Kidney tubule cell (primary cell): ENCODE results near the gene PIK3R3.

Experiments used
- DNase-seq: peaks from one replicate; pipeline ENCODE4 v3.0.0-alpha.2; 2018; ENCODE audit warnings: low spot score

PIK3R3 gene

DNA sequence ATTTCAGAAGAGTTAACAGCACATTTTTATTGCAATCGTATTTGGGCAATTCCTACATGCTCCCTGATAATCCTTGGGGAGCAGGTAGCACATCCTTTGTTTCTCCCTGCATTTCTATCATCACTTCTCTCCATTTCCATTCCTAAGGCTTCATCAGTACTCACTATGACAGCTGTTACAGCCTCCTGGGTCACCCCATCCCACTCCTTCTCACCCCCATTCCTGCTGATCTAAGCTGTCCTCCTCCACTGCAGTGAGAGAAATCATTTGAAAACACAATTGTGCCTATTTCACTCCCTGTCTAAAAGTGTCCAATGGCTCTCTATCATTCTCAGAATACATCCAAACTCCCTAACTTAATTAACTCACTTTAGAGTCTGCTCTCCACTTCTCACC is 25.5 kb upstream of the PIK3R3 start:
- no peak for DNase-seq

DNA sequence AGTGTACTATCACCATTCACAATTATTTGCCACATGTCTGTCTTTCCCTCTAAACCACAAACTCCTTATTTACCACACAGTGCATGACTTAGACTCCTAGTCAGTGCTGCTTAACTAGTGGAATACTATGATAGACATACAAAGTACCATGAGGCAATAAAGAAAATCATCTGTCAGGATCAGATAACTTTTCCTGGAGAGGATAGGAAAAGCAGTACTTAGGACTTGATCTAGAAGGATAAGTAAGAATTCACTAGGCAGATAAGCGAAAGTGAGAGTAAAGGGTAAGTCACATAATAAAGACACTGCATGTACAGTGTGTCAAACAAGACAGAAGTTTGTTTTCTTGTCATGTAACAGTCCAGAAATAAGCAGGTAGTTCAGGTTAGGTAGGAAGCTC is 21.3 kb upstream of the PIK3R3 start:
- DNase-seq = no peak

DNA sequence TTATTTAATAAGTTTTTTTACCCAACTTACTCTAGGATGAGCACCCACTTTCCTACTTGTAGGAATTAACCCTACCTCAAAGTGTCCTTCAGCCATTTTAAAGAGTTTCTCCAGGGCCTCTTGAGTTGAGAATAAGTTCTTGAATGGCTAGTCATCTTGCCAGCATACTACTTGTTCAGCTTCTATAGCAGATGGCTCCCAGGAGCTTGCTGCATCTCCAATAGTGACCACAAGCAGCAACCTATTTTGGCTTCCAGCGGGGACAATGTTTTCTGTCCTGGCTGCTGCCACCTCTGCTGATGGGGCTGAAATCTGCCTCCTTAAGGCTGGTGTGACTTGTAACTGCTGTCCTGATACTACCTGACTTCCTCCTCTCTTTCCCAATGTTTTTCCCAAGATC is 20.8 kb upstream of the PIK3R3 start:
- DNase-seq = no peak

DNA sequence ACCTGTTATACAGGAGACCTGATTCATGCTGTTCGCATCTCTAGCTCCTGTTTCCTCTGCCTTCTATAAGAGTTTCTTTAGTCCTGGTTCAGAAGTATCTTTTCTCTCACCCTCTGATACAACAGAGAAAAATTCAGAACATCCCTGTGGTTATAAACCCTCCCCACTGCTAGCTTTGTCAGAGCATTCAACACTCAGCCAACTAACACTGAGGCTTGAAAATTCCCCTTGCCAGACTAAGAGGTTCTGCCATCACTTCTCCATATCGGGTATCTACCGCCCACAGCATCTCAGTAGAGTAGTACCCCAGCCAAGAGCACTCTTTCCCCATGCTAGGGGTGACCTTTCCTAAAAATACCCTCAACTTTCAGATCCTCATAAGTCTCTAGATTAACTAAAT is 19.6 kb upstream of the PIK3R3 start:
- peak; percentile 78 for DNase-seq

DNA sequence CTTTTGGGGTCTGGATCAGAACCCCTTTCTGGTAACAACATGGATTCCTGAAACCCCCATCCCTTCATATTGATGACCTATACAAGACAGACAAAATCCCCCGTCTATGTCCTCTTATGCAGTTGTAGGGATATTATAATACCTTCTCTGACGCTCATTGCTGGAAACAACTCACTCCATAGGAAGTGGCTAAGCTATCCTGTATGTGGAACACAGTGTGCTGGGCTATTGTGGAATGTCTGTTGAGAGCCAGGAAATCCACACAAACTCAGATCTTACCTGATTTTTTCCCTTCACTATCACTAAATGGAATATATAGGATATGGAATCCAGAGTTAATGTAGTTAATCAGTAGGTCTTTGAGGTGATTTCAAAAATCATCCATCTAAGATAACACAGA is 17.7 kb upstream of the PIK3R3 start:
- no peak for DNase-seq

DNA sequence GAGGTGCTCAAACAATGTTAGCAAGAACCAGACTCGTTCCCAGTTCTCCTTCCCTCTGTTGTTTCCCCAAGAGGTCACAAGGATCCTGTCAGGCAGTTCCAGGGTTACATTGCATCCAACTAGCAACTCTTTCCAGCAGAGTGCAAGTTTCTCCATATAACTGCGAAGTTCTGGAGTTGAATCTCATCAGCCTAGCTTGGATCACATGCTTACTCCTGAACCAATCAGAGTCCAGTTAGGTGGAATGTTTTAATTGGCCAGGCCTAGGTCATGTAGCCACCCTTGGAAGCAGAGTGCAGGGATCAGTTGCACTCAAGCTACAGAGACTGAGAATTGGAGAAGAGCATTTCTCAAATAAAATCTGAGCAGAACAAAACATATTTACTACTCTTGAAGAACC is 15.9 kb upstream of the PIK3R3 start:
- DNase-seq = no peak

DNA sequence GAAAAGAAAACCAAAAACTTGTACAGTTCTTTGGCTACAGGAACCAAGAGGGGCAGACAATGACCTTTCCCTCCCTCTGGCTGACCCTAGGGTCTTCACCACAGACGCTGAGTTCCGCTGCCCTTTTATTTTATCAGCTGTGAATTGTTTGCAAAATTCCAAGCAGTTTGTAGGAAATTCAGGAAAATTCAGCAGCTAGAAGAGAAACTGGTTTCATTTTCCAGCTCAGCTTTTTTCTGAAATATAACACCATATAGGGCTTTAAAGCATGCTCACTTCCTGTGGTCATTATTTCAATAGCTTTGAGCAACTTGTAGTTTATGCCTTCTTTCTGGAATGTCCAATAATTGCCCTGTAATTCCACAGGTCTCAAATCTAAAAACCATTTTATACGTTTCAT is 5.5 kb upstream of the PIK3R3 start:
- no peak for DNase-seq

DNA sequence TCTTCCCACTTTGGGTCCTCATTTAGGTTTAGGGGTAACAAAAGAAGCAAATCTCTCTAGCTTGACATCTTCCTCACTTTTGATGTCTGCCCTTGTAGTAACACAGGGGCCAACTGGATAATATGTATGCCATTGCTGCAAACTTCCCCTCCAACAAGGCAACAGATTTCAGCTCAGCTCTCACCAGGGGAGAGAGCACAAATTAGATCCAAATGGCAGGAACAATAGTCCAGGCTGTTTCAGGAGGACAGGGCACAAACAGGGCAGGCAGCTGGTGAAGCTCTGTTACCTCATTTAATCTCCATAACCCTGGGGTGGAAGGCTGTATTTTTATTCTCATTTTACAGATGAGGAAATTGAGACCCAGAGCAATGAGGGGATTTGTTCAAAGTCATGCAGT is 4.3 kb upstream of the PIK3R3 start:
- no peak for DNase-seq

DNA sequence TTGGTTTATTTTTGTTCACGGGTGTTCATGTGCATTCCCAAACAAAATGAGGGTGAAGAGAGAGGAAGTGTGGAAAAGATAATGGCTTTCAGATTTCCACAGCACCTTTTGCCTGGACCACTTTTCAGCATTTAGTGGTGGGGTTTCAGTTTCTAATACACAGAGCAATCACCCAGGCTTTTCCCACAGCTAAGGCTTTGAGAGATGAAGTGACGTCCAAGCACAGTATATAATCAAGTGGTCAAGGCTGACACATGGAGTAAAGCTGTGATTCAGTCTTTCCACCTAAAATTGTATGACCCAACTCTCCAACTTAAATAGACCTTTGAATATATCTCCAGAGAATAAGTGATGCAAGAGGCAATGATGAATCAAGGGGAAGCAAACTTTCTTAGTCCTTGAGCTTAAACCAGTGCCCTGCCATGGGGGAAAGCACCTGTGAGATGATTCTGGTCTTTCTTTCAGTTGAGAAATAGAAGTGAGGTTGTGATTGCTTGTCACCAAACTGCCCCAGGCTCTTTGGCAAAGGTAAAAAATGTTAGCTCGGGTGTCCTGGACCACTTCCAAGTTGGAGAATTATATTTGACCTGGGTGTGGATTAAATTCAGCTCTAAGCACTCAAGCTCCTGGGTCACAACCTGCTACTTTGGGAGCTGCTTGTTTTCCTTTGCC is 2.4 kb upstream of the PIK3R3 start:
- peak; percentile 66 for DNase-seq

DNA sequence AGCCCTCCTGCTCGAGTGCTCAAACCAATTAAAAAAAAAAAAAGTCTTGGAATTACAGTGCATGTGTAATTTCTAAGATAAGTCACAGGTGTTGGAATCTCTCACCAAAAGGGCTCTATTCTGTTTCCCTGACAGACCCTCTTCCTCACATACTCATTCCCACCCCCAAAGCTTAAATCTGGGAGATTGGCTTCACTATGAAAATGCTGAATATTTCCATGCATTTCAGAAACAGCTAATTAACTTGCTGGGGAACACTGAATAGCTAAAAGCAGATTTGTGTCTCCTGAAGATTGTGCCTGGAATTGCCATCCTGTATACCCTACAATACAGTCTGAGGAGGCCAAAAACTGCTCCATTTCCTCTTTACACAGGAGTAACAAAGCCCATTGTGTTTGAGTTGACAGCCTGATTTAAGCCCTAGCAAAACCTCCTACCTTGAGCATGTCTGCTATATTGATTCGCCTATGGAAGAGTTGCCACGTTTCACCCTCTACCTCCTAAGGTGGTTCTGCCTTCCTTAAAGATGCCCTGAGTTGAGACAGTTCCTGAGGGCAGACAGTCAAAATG is 1.4 kb upstream of the PIK3R3 start:
- no peak for DNase-seq

DNA sequence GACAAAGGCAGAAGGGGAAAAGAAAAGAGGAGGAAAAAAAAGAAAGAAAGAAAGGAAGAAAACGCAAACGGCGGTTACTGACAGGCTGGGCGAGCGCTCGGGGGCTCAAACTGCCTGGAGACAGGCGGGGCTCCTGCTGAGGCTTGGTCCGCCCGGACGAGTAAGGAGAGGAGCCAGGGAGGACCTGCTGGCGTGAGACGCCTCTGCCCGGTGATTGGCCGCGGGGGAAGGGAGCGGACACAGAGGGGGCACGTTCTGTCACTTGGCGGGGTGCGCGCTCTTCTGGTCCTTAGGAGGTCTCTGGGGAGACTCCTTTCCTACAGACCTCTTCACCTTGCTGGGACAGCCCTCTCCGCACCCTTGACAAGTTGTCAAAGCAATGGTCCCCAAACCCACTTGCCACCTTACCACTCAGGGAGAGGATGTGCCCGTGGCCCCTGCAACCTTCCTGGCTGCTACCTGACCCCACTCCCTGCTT is 791 bp upstream of the PIK3R3 start:
- no peak for DNase-seq

DNA sequence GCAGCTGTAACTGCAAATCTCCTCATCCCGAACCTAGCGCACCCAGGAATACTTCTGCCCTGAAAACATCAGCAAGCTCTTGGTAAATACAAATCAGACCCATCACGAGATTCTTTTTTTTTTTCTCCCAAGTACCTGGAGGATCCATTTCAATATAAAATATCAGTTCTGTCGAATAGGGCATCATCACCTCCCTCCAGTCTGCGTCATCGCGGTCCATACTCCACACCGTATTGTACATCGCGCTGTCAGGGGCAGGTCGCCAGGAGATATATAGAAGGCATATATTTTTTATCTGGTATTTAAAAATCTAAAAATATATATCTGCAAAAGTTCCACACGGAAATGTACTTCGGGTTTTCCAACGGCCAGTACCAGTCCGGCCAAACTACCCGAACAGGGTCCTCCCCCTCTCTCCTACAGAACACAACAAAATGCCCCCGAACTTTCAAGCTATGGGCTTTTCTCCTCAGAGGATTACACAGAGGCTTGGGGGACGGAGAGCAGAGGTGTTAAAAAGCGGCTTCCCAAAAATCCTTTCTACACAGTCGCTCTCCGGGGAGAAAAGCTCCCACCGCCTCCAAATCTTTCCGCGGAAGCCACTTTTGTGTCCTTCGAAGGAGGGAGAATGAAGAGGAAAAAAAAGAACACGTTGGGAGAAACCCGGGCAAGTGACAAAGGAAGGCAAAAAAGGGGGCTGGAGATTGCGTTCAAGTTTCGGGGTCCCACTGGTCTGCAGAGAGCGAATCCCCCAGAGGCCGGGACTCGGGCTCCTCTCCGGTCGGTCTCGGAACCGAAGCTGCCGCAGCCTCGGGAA is 509 bp downstream of the PIK3R3 start:
- DNase-seq = peak; percentile 31

DNA sequence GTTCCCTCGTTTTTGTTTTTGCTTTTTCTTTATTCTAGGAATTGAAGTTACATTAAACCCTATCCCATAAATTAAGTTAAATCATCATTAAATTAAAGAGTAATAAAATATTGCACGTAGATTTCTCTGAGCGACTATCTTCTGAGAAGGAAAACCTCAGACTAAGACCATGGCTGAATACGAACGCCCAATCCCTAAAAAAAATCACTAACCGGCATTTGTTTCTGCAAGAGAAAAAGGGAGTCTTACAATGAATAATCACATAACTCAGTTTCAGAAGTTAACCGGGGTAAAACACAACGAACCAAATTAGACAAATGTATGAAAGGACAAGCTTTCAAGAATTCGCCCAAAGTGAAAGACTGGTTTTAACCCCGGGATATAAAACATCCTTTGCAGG is 1.3 kb downstream of the PIK3R3 start:
- no peak for DNase-seq

DNA sequence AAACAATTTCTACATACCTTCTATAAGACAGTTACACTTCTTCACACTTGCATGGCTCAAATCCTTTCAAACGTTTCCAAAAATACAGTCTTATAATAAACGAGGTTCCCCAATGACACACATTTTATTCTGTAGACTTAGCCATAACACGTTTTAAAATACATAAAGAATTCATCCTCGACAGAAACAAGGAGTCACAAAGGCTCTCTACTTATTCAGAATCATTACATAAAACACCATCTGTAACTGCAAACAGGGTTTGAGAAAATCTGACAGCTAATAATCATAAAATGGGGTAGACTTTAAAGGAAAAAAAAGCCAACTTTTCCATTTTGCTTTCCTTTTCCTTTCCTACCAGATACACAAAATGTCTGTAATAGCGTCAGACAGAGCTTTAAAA is 1.8 kb downstream of the PIK3R3 start:
- DNase-seq = no peak

DNA sequence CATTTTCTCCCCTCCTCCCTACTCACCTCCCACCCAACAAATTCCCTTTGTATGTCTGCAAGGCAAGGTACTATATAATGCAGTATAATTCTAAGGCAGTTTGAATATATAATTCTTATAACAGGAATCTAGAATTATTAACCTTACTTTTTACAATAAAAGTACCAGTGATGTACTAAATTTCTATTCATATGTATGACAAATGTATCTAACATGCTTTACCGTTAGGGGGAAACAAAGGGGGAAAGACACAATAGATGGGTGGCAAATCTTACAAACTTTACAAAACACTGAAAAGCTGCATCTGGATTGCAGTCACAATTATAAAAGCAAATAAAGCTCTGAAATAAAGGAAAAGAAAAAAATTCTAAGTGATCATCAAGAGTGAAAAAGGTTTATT is 2.3 kb downstream of the PIK3R3 start:
- no peak for DNase-seq

DNA sequence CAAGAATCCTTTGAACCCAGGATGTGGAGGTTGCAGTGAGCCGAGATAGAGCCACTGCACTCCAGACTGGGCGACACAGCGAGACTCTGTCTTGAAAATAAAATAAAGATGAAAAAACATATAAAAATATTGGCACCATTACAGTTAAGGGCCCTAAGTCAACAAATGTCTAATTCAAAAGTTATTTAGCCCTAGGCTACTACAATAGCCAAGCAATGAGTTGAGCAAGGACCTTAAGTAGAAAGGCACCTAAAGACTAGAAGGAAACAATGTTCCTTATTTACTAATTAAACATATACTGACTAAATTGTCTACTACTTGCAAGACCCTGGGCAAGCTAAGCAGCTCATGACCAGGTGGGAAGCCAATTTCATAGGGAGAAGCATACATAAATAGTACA is 4.1 kb downstream of the PIK3R3 start:
- no peak for DNase-seq

DNA sequence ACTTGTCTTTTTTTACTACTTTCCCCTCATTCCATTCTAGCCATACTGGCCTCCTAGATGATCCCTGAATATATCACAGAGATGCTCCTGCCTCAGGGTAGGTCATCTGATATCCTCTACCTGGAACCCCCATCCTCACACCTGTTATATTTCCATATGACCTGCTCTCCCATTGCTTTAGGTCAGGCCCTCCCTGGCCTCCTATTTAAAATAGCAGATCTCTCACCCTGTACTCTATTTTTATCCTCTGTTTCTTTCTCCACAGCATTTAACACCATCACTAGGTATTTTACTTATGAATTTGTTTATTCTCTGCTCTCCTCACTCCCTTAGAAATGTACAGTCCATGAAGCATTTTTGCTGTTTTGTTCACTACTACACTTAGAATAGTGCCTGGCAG is 13.6 kb downstream of the PIK3R3 start:
- no peak for DNase-seq

DNA sequence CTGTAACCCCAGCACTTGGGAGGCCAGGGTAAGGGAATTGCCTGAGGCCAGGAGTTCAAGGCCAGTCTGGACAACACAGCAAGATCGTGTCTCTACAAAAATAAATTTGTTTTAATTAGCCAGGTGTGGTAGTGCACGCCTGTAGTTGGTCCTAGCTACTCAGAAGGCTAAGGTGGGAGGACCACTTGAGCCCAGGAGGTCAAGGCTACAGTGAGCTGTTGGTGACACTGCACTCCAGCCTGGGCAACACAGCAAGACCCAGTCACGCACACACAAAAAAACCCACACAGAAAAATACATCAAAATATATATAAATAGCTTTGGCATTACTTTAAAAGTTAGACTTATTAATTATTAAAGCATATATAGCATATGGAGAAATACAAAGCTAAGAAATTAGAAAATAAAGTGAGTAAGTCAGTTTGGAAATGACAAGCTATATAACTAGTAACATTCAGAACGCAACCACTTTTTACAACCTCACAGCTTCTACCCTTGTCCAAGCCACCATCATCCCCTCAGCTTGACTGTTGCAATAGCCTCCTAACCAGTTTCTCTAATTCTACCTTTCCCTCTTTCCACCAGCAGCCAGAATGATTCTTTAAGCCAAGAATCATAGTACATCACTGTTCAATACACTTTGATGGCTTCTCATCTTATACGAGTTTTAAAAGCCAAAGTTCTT is 14.5 kb downstream of the PIK3R3 start:
- DNase-seq = no peak

DNA sequence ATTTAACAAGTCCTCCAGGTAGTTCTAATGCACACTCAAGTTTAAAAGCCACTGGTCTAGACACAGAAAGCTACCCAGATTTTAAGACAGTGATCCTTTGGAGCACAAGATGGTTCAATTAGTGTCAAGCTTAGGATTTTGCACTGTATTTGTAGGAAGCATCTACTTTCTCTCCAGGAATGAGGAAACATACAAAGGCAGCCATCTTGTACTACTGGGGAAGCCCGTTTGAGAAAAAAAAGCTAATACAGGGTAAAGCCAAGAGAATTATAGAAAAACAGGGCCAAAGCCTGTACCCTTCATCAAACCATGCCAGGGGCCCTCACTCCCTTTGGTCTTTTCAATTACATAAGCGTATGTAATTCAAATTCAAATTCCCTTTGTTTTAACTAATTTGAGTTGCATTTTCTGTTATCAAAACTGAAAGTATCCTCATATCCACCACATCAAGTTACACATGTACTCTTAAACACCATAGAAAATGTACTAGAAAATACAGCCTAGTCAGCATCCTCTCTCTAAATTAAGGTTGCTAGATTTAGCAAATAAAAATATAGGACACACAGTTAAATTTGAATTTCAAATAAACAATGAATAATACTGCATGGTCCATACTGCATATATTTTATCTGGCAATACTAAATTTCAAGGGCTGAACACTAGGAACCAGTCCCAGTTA is 17.4 kb downstream of the PIK3R3 start:
- no peak for DNase-seq

DNA sequence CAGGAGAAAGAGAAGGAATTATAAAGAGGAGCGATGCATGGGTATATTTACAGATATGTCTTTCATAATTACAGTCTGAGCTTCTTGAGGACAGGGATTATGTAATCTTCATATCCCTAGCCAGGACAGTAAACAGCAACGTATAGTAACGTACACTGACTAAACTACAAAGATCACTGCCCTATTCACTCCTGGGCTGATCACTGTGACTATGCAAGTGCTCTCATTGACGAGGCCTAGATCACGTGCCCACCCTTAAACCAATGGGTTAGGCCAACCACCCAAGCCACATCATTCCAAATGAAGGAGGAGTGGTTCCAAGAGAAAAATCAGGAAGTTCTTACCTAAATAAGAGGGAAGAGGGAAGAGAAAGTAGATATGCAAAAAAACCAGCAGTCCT is 18.5 kb downstream of the PIK3R3 start:
- no peak for DNase-seq

DNA sequence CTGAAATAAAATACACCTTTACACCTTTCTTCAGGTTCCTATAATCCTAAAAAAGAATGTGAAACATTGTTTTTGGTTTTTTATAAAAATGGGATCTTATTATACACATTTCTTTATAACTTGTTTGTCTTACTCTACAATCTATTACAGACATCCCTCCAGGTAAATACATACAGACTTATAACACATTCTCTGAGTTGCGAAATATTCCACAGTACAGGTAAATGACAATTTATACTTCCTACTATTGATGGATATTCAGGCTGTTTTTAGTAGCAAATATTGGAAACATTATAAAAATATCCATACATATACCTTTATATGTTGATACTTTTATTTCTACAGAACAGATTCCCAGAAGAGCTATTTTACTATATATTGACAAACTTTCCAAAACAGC is 20.3 kb downstream of the PIK3R3 start:
- no peak for DNase-seq

DNA sequence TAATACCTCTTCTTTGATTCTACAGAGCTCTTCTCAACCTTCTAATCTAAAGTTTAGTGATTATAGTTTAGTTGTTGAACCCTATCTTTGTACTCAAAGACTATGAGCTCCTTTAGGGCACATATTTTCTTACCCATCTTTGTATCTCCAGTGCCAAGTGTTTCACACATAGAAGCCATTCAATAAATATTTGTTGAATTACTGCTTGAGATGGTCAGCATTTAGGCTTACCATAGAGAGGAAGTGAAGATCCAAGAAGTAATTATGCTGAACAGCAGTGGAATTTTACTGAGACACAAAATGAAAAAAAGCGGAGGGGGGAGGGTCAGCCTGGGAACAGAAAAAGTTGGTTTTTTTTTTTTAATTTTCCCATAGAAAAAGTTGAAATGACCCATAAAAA is 21.9 kb downstream of the PIK3R3 start:
- DNase-seq = no peak
